ENCODE data around the gene ABCF3.

DNA sequence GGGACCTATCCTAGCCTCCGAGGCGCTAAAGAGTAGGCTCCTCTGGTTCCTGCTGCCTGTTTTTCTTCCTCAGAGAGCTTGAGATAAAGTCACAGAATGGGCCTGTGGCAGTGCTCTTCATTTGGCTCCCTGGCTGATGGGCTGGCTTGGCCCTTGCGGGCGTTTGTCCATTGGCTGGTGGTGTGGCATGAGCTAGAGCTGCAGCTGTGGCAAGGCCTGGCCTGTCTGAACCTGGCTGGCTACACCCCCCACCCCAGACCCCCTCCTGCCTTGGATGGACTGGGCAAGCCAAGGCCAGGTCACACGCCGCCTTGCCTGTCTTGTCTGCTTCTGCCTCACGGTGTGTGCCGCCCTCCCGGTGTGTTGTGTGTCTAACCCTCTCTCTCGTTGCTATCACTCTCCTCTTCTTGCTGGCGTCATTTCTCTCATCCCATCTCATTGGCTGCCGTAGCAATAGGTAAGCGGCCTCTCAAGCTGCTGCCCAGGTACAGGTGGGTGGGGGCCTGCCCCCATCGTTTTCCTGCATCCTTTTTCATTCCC is 8.2 kb upstream of the ABCF3 start:
- TF ChIP-seq, protein P1, sequence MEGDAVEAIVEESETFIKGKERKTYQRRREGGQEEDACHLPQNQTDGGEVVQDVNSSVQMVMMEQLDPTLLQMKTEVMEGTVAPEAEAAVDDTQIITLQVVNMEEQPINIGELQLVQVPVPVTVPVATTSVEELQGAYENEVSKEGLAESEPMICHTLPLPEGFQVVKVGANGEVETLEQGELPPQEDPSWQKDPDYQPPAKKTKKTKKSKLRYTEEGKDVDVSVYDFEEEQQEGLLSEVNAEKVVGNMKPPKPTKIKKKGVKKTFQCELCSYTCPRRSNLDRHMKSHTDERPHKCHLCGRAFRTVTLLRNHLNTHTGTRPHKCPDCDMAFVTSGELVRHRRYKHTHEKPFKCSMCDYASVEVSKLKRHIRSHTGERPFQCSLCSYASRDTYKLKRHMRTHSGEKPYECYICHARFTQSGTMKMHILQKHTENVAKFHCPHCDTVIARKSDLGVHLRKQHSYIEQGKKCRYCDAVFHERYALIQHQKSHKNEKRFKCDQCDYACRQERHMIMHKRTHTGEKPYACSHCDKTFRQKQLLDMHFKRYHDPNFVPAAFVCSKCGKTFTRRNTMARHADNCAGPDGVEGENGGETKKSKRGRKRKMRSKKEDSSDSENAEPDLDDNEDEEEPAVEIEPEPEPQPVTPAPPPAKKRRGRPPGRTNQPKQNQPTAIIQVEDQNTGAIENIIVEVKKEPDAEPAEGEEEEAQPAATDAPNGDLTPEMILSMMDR (IDR thresholded peaks at IDR 0.05), result no peak
- TF ChIP-seq EP300 (IDR thresholded peaks at IDR 0.05; ENCODE audit: low read depth) (no peak), POLR2AphosphoS5 (IDR thresholded peaks at IDR 0.05) (no peak)
